ENCODE data around the gene PARD3B.

PARD3B gene

GRCh38 chr2:205505371-205505770 lies 960.1 kb downstream of the PARD3B start:
- Histone ChIP-seq H2AFZ (ENCODE audit: low read depth, low read length, severe bottlenecking) (no peak overlapping the region), H3K36me3 (ENCODE audit: low read length) (no peaks in the 10 kb centered on the region), H3K27me3 (ENCODE audit: low read length) (no peaks in the 10 kb centered on the region), H3K4me3 (ENCODE audit: insufficient read depth, low read length, poor library complexity, severe bottlenecking) (no peak overlapping the region), H3K9me2 (replicated peaks; ENCODE audit: insufficient read depth, low read length) (no peaks in the 10 kb centered on the region), H3F3A (ENCODE audit: insufficient read depth) (no peaks in the 10 kb centered on the region), H4K20me1 (ENCODE audit: low read depth, low read length) (no peaks in the 10 kb centered on the region), H3K4me2 (ENCODE audit: low read depth, low read length, poor library complexity, severe bottlenecking) (no peak overlapping the region), H3K9ac (ENCODE audit: low read length) (no peak overlapping the region), H3K27ac (ENCODE audit: low read depth, low read length) (no peak overlapping the region), H3K79me2 (ENCODE audit: insufficient read depth, low read length) (no peaks in the 10 kb centered on the region), H3K9me3 (ENCODE audit: insufficient read depth, low read length) (no peaks in the 10 kb centered on the region)
- TF ChIP-seq EZH2phosphoT487 (conservative IDR thresholded peaks at IDR 0.05; ENCODE audit: low read length): no peak

- Histone ChIP-seq H2AFZ (ENCODE audit: low read depth, low read length, severe bottlenecking) (no peak overlapping the region), H3K9me3 (ENCODE audit: insufficient read depth, low read length) (no peaks in the 10 kb centered on the region), H3K4me3 (ENCODE audit: insufficient read depth, low read length, poor library complexity, severe bottlenecking) (no peak overlapping the region), H3K4me2 (ENCODE audit: low read depth, low read length, poor library complexity, severe bottlenecking) (no peak overlapping the region), H3K79me2 (ENCODE audit: insufficient read depth, low read length) (no peaks in the 10 kb centered on the region), H3K27ac (ENCODE audit: low read depth, low read length) (no peak overlapping the region), H3F3A (ENCODE audit: insufficient read depth) (no peaks in the 10 kb centered on the region), H3K9me2 (replicated peaks; ENCODE audit: insufficient read depth, low read length) (no peaks in the 10 kb centered on the region), H4K20me1 (ENCODE audit: low read depth, low read length) (no peaks in the 10 kb centered on the region), H3K27me3 (ENCODE audit: low read length) (no peaks in the 10 kb centered on the region), H3K36me3 (ENCODE audit: low read length) (no peaks in the 10 kb centered on the region), H3K9ac (ENCODE audit: low read length) (no peak overlapping the region)
- TF ChIP-seq CTCF (IDR thresholded peaks at IDR 0.05; ENCODE audit: insufficient read depth, low read length, poor library complexity, severe bottlenecking): no peak
- no peak for TF ChIP-seq EZH2phosphoT487 (conservative IDR thresholded peaks at IDR 0.05; ENCODE audit: low read length)
Observed at GRCh38 chr2:205509655-205510054, 964.4 kb downstream of the PARD3B start.

GRCh38 chr2:205510345-205510744 lies 965.1 kb downstream of the PARD3B start:
- Histone ChIP-seq H3K9ac (ENCODE audit: low read length) (no peak overlapping the region), H4K20me1 (ENCODE audit: low read depth, low read length) (no peaks in the 10 kb centered on the region), H3K27ac (ENCODE audit: low read depth, low read length) (no peak overlapping the region), H3K4me2 (ENCODE audit: low read depth, low read length, poor library complexity, severe bottlenecking) (no peak overlapping the region), H3K27me3 (ENCODE audit: low read length) (no peaks in the 10 kb centered on the region), H2AFZ (ENCODE audit: low read depth, low read length, severe bottlenecking) (no peak overlapping the region), H3F3A (ENCODE audit: insufficient read depth) (no peaks in the 10 kb centered on the region), H3K36me3 (ENCODE audit: low read length) (no peaks in the 10 kb centered on the region), H3K4me3 (ENCODE audit: insufficient read depth, low read length, poor library complexity, severe bottlenecking) (no peak overlapping the region), H3K9me2 (replicated peaks; ENCODE audit: insufficient read depth, low read length) (no peaks in the 10 kb centered on the region), H3K9me3 (ENCODE audit: insufficient read depth, low read length) (no peaks in the 10 kb centered on the region), H3K79me2 (ENCODE audit: insufficient read depth, low read length) (no peaks in the 10 kb centered on the region)
- TF ChIP-seq EZH2phosphoT487 (conservative IDR thresholded peaks at IDR 0.05; ENCODE audit: low read length): no peak

- Histone ChIP-seq H3K9me2 (replicated peaks; ENCODE audit: insufficient read depth, low read length) (no peaks in the 10 kb centered on the region), H3K9ac (ENCODE audit: low read length) (no peak overlapping the region), H3K79me2 (ENCODE audit: insufficient read depth, low read length) (no peaks in the 10 kb centered on the region), H3K27ac (ENCODE audit: low read depth, low read length) (no peak overlapping the region), H3K36me3 (ENCODE audit: low read length) (no peaks in the 10 kb centered on the region), H3K4me3 (ENCODE audit: insufficient read depth, low read length, poor library complexity, severe bottlenecking) (no peak overlapping the region), H2AFZ (ENCODE audit: low read depth, low read length, severe bottlenecking) (no peak overlapping the region), H3K9me3 (ENCODE audit: insufficient read depth, low read length) (no peaks in the 10 kb centered on the region), H4K20me1 (ENCODE audit: low read depth, low read length) (no peaks in the 10 kb centered on the region), H3F3A (ENCODE audit: insufficient read depth) (no peaks in the 10 kb centered on the region), H3K4me2 (ENCODE audit: low read depth, low read length, poor library complexity, severe bottlenecking) (no peak overlapping the region), H3K27me3 (ENCODE audit: low read length) (no peaks in the 10 kb centered on the region)
- no peak for TF ChIP-seq CTCF (IDR thresholded peaks at IDR 0.05; ENCODE audit: insufficient read depth, low read length, poor library complexity, severe bottlenecking)
- no peak for TF ChIP-seq EZH2phosphoT487 (conservative IDR thresholded peaks at IDR 0.05; ENCODE audit: low read length)
Observed at GRCh38 chr2:205511221-205511620, 965.9 kb downstream of the PARD3B start.

All from SU-DHL-6 (cell line).